Sigmoid colon (tissue), 4 donors: ENCODE data around the gene SEC14L5.

Source experiments
- CTCF ChIP-seq, 4 experiments: fragments of 450-650 bp in 3 of 4; fragments of 200-600 bp in 1 of 4; IDR thresholded peaks; one replicate each; pipeline ENCODE4 v1.5.1; 2016 to 2019; ENCODE audit warnings: antibody characterized with exemption in 4 of 4, mild to moderate bottlenecking in 3 of 4, moderate library complexity in 2 of 4
- POLR2A ChIP-seq, 2 donors: fragments of 450-650 bp; IDR thresholded peaks; one replicate each; pipeline ENCODE4 v1.6.1; 2016; ENCODE audit warnings: antibody characterized with exemption in 2 of 2, mild to moderate bottlenecking in 2 of 2, moderate library complexity in 2 of 2
- POLR2AphosphoS5 ChIP-seq, 4 donors: sonication (generic); formaldehyde crosslinking; IDR thresholded peaks; one replicate each; pipeline ENCODE4 v1.6.1; 2017; ENCODE audit warnings: antibody characterized with exemption in 4 of 4

GRCh38 chr16:4926928-4927327, 31.2 kb upstream of the SEC14L5 start:
- TF ChIP-seq POLR2AphosphoS5 (IDR thresholded peaks at IDR 0.05), result no peak
- no peak for TF ChIP-seq CTCF (IDR thresholded peaks at IDR 0.05)
- TF ChIP-seq POLR2A (IDR thresholded peaks at IDR 0.05), result no peak
